CD4-positive, alpha-beta T cell (primary cell): ENCODE data around the gene NPW. TPM values are rescaled to one million over a fixed set of nuclear protein-coding genes. Genes with fewer than 3 reads are reported as not detected.

Experiments
- ATAC-seq: fragments of 200-7000 bp; cut with Tn5 transposase; one replicate; pipeline ENCODE4 v1.10.0; 2022; ENCODE audit warnings: mild to moderate bottlenecking; ENCODE audit not compliant: poor library complexity
- CTCF ChIA-PET: fragments of 350-600 bp; sonication (Branson Sonifier 250); formaldehyde crosslinking; loops from one replicate; lab custom pipeline; 2021; ENCODE audit warnings: antibody characterized with exemption, inconsistent platforms; lab: Charles Lee
- POLR2A ChIA-PET: fragments of 350-600 bp; sonication (Branson Sonifier 250); formaldehyde crosslinking; loops from one replicate; lab custom pipeline; 2021; ENCODE audit warnings: antibody characterized with exemption, inconsistent platforms; lab: Charles Lee
- DNase-seq, 14 experiments: peaks; one replicate each; pipeline ENCODE4 v3.0.0-alpha.2; 2013 to 2020; ENCODE audit warnings: mixed read lengths in 2 of 14
- H3K27ac ChIP-seq, 2 donors: one replicate each; pipeline versions ENCODE4 v1.5.1 to v1.7.0; 2013; ENCODE audit warnings: low read length in 2 of 2, low read depth in 1 of 2, mild to moderate bottlenecking in 1 of 2
- H3K27me3 ChIP-seq, 2 experiments: 1 replicate in 1 of 2; 2 replicates in 1 of 2; pipeline versions ENCODE4 v1.6.1 to v1.7.0; 2013; ENCODE audit warnings: low read length in 2 of 2, control low read depth in 1 of 2, mild to moderate bottlenecking in 1 of 2, moderate library complexity in 1 of 2; ENCODE audit not compliant: insufficient read depth in 2 of 2, control insufficient read depth in 1 of 2
- H3K36me3 ChIP-seq: one replicate; pipeline ENCODE4 v1.6.1; 2013; ENCODE audit warnings: low read length, control low read depth; ENCODE audit not compliant: insufficient read depth
- H3K4me1 ChIP-seq: one replicate; pipeline ENCODE4 v1.6.1; 2013; ENCODE audit warnings: low read length, control low read depth; ENCODE audit not compliant: insufficient read depth
- H3K4me3 ChIP-seq: one replicate; pipeline ENCODE4 v1.5.1; 2013; ENCODE audit warnings: mild to moderate bottlenecking, low read length, moderate library complexity
- H3K9me3 ChIP-seq, 2 experiments: 1 replicate in 1 of 2; 2 replicates in 1 of 2; pipeline versions ENCODE4 v1.6.1 to v1.7.0; 2013; ENCODE audit warnings: low read length in 2 of 2, mild to moderate bottlenecking in 2 of 2, control low read depth in 1 of 2, moderate library complexity in 1 of 2; ENCODE audit not compliant: control insufficient read depth in 1 of 2, insufficient read depth in 1 of 2
- H3K27ac Mint-ChIP-seq: one replicate; pipeline ENCODE4 v1.8.0; 2020; ENCODE audit warnings: mixed read lengths
- H3K27me3 Mint-ChIP-seq: one replicate; pipeline ENCODE4 v1.8.0; 2021; ENCODE audit warnings: mixed read lengths
- H3K36me3 Mint-ChIP-seq: one replicate; pipeline ENCODE4 v1.8.0; 2021; ENCODE audit warnings: low read depth, mixed read lengths
- H3K4me1 Mint-ChIP-seq: one replicate; pipeline ENCODE4 v1.8.0; 2021; ENCODE audit warnings: low read depth, mixed read lengths
- H3K4me3 Mint-ChIP-seq: one replicate; pipeline ENCODE4 v1.8.0; 2020; ENCODE audit warnings: mild to moderate bottlenecking, mixed read lengths
- H3K9me3 Mint-ChIP-seq: one replicate; pipeline ENCODE4 v1.8.0; 2020; ENCODE audit warnings: mixed read lengths
- intact Hi-C, 2 experiments: fragments of 100-400 bp; cut with DNase I in 1 of 2; cut with micrococcal nuclease in 1 of 2; formaldehyde crosslinking; loops; one replicate each; pipeline versions ENCODE4 v1.15.1 to v1.9.0; 2023 to 2025; cut with DNase I, micrococcal nuclease
- total RNA-seq, 174 experiments: library from RNA in 2 of 174; stranded (reverse) in 2 of 174; gene quantifications; one replicate each; pipeline ENCODE4 v1.2.3 and lab custom pipeline; 2021 to 2026
- TF ChIP-seq, protein P1 (sequence below): fragments of 200-600 bp; IDR thresholded peaks from one replicate; pipeline ENCODE4 v1.8.0; 2022; ENCODE audit warnings: antibody characterized with exemption, mild to moderate bottlenecking

The NPW gene
- total RNA-seq, 2 experiments from 2014 or later, result 0.80 TPM; not detected in 1

GRCh38 chr16:2040787-2041522 is 21.4 kb downstream of the NPW start:
- H3K4me3 Mint-ChIP-seq, result no peak overlapping the region
- intact Hi-C loops, result loop anchor here in 1 of 2 experiments (10.0 kb wide), 1 partner anchor 566 kb away; the partner anchor contains the start of gene CLCN7
- H3K4me1 Mint-ChIP-seq, result no peaks in the 10 kb centered on the region
- Histone ChIP-seq H3K27ac (no peak overlapping the region), H3K4me3 (no peak overlapping the region), H3K4me1 (peaks cover 5% of the 10 kb centered on the region), H3K27me3 (no peaks in the 10 kb centered on the region), H3K9me3 (no peaks in the 10 kb centered on the region), H3K36me3 (peaks cover 4% of the 10 kb centered on the region)
- H3K36me3 Mint-ChIP-seq, result no peaks in the 10 kb centered on the region
- DNase-seq (no peak), ATAC-seq (no peak)
- H3K27ac Mint-ChIP-seq, result no peak overlapping the region
- no peaks in the 10 kb centered on the region for H3K27me3 Mint-ChIP-seq
- H3K9me3 Mint-ChIP-seq, result no peaks in the 10 kb centered on the region
- ChIA-PET CTCF (interaction anchor here (1.0 kb wide), 1 partner anchor 100 kb away, joined by 3 read pairs; no protein-coding TSS in a partner anchor), POLR2A (no interaction called here)
- TF ChIP-seq, protein P1, sequence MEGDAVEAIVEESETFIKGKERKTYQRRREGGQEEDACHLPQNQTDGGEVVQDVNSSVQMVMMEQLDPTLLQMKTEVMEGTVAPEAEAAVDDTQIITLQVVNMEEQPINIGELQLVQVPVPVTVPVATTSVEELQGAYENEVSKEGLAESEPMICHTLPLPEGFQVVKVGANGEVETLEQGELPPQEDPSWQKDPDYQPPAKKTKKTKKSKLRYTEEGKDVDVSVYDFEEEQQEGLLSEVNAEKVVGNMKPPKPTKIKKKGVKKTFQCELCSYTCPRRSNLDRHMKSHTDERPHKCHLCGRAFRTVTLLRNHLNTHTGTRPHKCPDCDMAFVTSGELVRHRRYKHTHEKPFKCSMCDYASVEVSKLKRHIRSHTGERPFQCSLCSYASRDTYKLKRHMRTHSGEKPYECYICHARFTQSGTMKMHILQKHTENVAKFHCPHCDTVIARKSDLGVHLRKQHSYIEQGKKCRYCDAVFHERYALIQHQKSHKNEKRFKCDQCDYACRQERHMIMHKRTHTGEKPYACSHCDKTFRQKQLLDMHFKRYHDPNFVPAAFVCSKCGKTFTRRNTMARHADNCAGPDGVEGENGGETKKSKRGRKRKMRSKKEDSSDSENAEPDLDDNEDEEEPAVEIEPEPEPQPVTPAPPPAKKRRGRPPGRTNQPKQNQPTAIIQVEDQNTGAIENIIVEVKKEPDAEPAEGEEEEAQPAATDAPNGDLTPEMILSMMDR, result no peak

DNA sequence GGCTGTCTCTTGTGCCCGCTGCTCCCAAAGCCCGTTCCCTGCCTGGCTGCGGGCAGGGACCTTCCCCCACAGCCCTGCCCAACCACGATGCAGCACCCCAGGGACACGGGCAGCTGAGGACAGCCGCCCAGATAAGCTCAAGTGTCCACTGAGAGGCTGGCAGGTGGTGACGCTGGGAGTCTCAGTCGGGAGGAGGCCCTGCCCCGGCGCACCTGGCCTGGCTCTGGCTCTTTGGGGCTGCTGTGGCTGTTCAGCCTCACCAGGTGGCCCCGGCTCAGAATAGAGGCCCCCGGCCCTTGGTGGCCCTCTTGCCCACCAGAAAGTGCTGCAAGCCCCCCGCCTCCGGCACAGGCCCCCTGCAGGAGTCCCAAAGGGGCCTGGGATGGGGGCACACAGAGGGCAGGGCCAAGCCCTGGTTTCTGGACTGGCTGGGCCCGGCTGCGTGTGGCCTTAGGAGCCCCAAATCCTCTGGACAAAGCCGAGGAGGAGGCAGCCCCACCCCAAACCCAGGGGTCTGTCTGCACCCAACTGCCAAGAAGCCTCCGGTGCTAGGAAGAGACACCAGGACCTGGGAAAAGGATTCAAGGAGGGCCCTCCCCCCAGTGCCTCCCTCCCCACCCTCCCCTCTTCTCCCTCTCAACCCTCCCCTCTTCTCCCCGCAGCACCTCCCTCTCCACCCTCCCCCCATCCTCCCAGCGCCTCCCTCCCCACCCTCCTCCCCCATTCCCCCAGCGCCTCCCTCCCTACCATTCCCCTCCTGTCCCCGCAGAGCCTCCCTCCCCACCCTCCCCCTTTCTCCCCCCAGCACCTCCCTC is 22.8 kb downstream of the NPW start:
- no peak overlapping the region for H3K4me3 Mint-ChIP-seq
- ChIA-PET CTCF (no interaction called here), POLR2A (no interaction called here)
- H3K27ac ChIP-seq, result no peak overlapping the region
- H3K36me3 ChIP-seq, result peaks cover 4% of the 10 kb centered on the region
- H3K9me3 Mint-ChIP-seq, result no peaks in the 10 kb centered on the region
- TF ChIP-seq, protein P1, result no peak
- H3K4me3 ChIP-seq, result no peak overlapping the region
- intact Hi-C loops, result loop anchor here in 1 of 2 experiments (10.0 kb wide), 1 partner anchor 568 kb away; the partner anchor contains the start of gene CLCN7
- ATAC-seq (no peak), DNase-seq (no peak)
- H3K27me3 Mint-ChIP-seq, result no peaks in the 10 kb centered on the region
- H3K9me3 ChIP-seq, result no peaks in the 10 kb centered on the region
- H3K36me3 Mint-ChIP-seq, result no peaks in the 10 kb centered on the region
- peaks cover 17% of the 10 kb centered on the region for H3K4me1 ChIP-seq
- peaks cover 12% of the 10 kb centered on the region for H3K4me1 Mint-ChIP-seq
- no peak overlapping the region for H3K27ac Mint-ChIP-seq
- no peaks in the 10 kb centered on the region for H3K27me3 ChIP-seq

DNA sequence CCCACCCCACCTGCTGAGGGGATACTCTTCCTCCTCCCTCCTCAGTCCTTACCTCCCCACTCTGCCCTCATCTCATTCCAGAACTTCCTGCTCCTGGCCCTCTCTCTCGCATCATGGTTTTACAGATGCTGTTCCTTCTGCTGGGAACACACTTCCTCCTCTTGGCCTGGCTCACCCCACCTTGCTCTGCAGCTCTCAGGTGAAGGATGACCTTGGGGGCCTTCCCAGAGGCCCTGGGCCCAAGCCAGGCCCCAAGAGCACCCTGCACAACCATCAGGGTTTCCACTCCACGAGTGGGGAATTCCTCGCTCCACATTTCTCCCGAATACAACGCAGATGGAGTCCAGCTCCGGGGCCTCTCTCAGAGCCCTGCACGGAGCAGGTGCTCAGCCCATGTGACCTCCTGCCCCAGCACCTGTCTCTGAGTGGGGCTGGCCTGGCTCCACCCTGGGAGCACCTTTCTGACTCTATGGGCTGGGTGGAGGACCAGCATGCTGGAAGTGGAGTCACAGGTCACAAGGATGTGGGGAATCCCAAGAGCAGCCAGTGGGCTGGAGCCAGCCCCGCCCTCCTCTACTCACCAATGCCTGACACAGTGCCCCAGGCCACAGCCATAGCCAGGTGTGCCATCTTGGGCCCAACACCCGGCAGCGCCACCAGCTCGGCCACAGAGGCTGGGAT is 23.5 kb downstream of the NPW start:
- Histone ChIP-seq H3K27ac (no peak overlapping the region), H3K27me3 (no peaks in the 10 kb centered on the region), H3K36me3 (peaks cover 4% of the 10 kb centered on the region), H3K4me3 (no peak overlapping the region), H3K9me3 (no peaks in the 10 kb centered on the region), H3K4me1 (peaks cover 20% of the 10 kb centered on the region)
- H3K9me3 Mint-ChIP-seq, result no peaks in the 10 kb centered on the region
- H3K27ac Mint-ChIP-seq, result no peak overlapping the region
- no peaks in the 10 kb centered on the region for H3K27me3 Mint-ChIP-seq
- CTCF ChIA-PET, result no interaction called here
- peaks cover 2% of the 10 kb centered on the region for H3K36me3 Mint-ChIP-seq
- ATAC-seq (no peak), DNase-seq (no peak)
- TF ChIP-seq, protein P1, result no peak
- peaks cover 12% of the 10 kb centered on the region for H3K4me1 Mint-ChIP-seq
- no peak overlapping the region for H3K4me3 Mint-ChIP-seq
- POLR2A ChIA-PET, result no interaction called here
- intact Hi-C loops, result loop anchor here in 1 of 2 experiments (10.0 kb wide), 1 partner anchor 568 kb away; the partner anchor contains the start of gene CLCN7
